HepG2 (cell line): Measurements from ENCODE around the gene SPPL3. TPM values are rescaled to one million over a fixed set of nuclear protein-coding genes. Genes with fewer than 3 reads are reported as not detected.

Experiments
- FOXK1 ChIP-seq: sonication (generic); formaldehyde crosslinking; IDR thresholded peaks from 2 replicates; pipeline ENCODE4 v1.4.0; 2020; ENCODE audit warnings: low read depth, missing genetic modification reagents, borderline replicate concordance
- KAT7 ChIP-seq: IDR thresholded peaks from 2 replicates; pipeline ENCODE4 v1.6.1; 2018; ENCODE audit warnings: borderline replicate concordance, missing compliant biosample characterization
- KDM5B ChIP-seq: sonication (generic); formaldehyde crosslinking; IDR thresholded peaks from 2 replicates; pipeline ENCODE4 v1.4.0; 2020; ENCODE audit warnings: missing genetic modification reagents, mild to moderate bottlenecking, borderline replicate concordance
- MBD4 ChIP-seq: IDR thresholded peaks from 2 replicates; pipeline ENCODE4 v1.6.1; 2012; ENCODE audit warnings: low read length, inconsistent platforms, borderline replicate concordance
- NONO ChIP-seq, 2 experiments: fragments of 450-650 bp in 1 of 2; sonication (generic) in 1 of 2; formaldehyde crosslinking in 1 of 2; IDR thresholded peaks in 1 of 2; conservative IDR thresholded peaks in 1 of 2; 2 replicates each; pipeline versions ENCODE4 v1.6.1 to v1.8.0; 2017 to 2022; ENCODE audit warnings: mild to moderate bottlenecking in 1 of 2, missing genetic modification reagents in 1 of 2, moderate library complexity in 1 of 2
- SOX13 ChIP-seq, 3 experiments: fragments of 450-650 bp in 1 of 3; sonication (generic) in 1 of 3; formaldehyde crosslinking in 1 of 3; IDR thresholded peaks in 2 of 3; conservative IDR thresholded peaks in 1 of 3; 2 replicates each; pipeline versions ENCODE4 v1.5.0 to v1.6.1; 2016 to 2020; ENCODE audit warnings: antibody characterized with exemption in 1 of 3, mild to moderate bottlenecking in 1 of 3, missing compliant biosample characterization in 1 of 3, missing genetic modification reagents in 1 of 3, moderate library complexity in 1 of 3
- ZNF3 ChIP-seq: IDR thresholded peaks from 2 replicates; pipeline ENCODE4 v1.7.0; 2017; ENCODE audit warnings: inconsistent platforms
- ZNF430 ChIP-seq: sonication (generic); formaldehyde crosslinking; IDR thresholded peaks from 2 replicates; pipeline ENCODE4 v1.9.0; 2021; ENCODE audit warnings: mild to moderate bottlenecking, missing genetic modification reagents
- ZNF607 ChIP-seq: sonication (generic); formaldehyde crosslinking; IDR thresholded peaks from 2 replicates; pipeline ENCODE4 v1.5.1; 2020; ENCODE audit warnings: missing genetic modification reagents, mild to moderate bottlenecking, borderline replicate concordance
- ZNF709 ChIP-seq: sonication (generic); formaldehyde crosslinking; IDR thresholded peaks from 2 replicates; pipeline ENCODE4 v1.5.0; 2020; ENCODE audit warnings: mild to moderate bottlenecking, missing genetic modification reagents
- ZNF746 ChIP-seq: sonication (generic); formaldehyde crosslinking; IDR thresholded peaks from 2 replicates; pipeline ENCODE4 v1.8.0; 2022; ENCODE audit warnings: mild to moderate bottlenecking, missing genetic modification reagents
- ZSCAN20 ChIP-seq: sonication (generic); formaldehyde crosslinking; IDR thresholded peaks from 2 replicates; pipeline ENCODE4 v1.4.0; 2020; ENCODE audit warnings: missing genetic modification reagents, mild to moderate bottlenecking, borderline replicate concordance
- polyA plus RNA-seq, 8 experiments: library from polyadenylated mRNA; depleted of rRNA in 3 of 8; stranded (reverse) in 7 of 8; unstranded in 1 of 8; fragments of >200 nt; fragmentation: Illumina TruSeq in 4 of 8; extraction: Trizol in 4 of 8; gene quantifications; 2 replicates each; pipeline versions ENCODE4 v1.2.1 to v1.2.3, GENCODE V29; 2011 to 2016; ENCODE audit warnings: low read depth in 4 of 8, missing spikeins in 1 of 8, mixed read lengths in 1 of 8; ENCODE audit not compliant: insufficient read depth in 1 of 8
- total RNA-seq, 5 experiments: library from RNA; depleted of rRNA; stranded (reverse); fragments of >200 nt; fragmentation: Illumina TruSeq; extraction: Trizol; gene quantifications; 2 replicates each; pipeline ENCODE4 v1.2.3, GENCODE V29; 2016; ENCODE audit warnings: low read depth in 1 of 5
- TF ChIP-seq, protein P1 (sequence below): sonication (generic); formaldehyde crosslinking; IDR thresholded peaks from 2 replicates; pipeline ENCODE4; 2020; ENCODE audit warnings: missing genetic modification reagents, mild to moderate bottlenecking, borderline replicate concordance
- TF ChIP-seq, protein P2 (sequence below): sonication (generic); formaldehyde crosslinking; IDR thresholded peaks from 2 replicates; pipeline ENCODE4 v1.5.1; 2020; ENCODE audit warnings: mild to moderate bottlenecking, moderate library complexity, missing genetic modification reagents
- TF ChIP-seq, protein P3 (sequence below): sonication (generic); formaldehyde crosslinking; IDR thresholded peaks from 2 replicates; pipeline ENCODE4 v1.4.0; 2020; ENCODE audit warnings: missing genetic modification reagents

Gene SPPL3
- total and polyA plus RNA-seq, 2 of the 13 experiments (the other 11 are each of a cell fraction or from before 2014, with no cell fraction given), result 8.9 to 9.1 TPM

DNA sequence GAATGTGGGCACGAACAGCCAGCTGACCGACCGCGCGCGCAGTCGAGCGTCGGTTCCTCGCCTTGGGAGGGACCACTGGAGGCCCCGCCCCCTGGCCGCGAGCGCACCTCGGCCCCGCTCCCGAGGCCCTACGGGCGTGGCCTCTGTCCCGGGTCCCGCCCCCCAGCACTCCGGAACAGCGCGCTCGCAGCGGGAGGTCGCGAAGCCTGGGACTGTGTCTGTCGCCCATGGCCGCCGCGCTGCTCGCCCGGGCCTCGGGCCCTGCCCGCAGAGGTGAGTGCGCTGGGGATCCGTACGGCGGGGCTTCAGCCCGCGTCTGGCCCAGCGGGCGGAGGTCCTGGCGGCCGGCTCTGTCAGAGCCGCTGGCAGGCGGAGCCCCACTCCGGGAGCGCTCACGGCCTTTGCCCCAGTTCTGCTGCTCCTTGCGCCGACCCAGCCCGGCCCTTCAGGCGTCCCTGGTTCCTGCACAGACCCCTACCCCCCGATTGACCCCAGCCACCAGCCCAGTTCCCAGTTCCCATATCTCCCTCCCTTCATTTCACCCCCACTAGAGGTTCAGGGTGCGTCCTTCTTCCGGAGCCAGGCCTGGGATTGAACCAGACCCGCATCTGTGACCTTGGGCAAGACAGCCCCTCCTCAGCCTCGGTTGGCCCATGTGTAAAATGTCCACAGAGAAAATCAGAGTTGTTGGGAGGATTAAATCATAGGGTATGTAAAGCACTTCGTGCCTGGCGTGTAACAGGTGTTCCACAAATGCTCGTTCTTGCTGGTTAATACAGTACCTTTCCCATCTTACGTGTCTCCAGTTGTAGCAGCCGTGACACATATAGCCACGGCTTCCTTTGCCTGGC, 178.3 kb downstream of the SPPL3 start, which contains the start of gene ACADS (continued):
- TF ChIP-seq ZNF709, result 0 out of 2 replicates have a peak, but pooled peaks have one; percentile 14
- no peak for TF ChIP-seq ZNF3 (CRISPR knock-in tag)
- TF ChIP-seq ZNF430 (CRISPR knock-in tag), result peak; percentile 88
- no peak for TF ChIP-seq MBD4
- TF ChIP-seq, protein P1, sequence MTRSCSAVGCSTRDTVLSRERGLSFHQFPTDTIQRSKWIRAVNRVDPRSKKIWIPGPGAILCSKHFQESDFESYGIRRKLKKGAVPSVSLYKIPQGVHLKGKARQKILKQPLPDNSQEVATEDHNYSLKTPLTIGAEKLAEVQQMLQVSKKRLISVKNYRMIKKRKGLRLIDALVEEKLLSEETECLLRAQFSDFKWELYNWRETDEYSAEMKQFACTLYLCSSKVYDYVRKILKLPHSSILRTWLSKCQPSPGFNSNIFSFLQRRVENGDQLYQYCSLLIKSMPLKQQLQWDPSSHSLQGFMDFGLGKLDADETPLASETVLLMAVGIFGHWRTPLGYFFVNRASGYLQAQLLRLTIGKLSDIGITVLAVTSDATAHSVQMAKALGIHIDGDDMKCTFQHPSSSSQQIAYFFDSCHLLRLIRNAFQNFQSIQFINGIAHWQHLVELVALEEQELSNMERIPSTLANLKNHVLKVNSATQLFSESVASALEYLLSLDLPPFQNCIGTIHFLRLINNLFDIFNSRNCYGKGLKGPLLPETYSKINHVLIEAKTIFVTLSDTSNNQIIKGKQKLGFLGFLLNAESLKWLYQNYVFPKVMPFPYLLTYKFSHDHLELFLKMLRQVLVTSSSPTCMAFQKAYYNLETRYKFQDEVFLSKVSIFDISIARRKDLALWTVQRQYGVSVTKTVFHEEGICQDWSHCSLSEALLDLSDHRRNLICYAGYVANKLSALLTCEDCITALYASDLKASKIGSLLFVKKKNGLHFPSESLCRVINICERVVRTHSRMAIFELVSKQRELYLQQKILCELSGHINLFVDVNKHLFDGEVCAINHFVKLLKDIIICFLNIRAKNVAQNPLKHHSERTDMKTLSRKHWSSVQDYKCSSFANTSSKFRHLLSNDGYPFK (CRISPR knock-in tag), result peak; percentile 29; the same call in 1 of the 2 replicates
- TF ChIP-seq, protein P2, sequence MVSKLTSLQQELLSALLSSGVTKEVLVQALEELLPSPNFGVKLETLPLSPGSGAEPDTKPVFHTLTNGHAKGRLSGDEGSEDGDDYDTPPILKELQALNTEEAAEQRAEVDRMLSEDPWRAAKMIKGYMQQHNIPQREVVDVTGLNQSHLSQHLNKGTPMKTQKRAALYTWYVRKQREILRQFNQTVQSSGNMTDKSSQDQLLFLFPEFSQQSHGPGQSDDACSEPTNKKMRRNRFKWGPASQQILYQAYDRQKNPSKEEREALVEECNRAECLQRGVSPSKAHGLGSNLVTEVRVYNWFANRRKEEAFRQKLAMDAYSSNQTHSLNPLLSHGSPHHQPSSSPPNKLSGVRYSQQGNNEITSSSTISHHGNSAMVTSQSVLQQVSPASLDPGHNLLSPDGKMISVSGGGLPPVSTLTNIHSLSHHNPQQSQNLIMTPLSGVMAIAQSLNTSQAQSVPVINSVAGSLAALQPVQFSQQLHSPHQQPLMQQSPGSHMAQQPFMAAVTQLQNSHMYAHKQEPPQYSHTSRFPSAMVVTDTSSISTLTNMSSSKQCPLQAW (CRISPR knock-in tag), result 0 out of 2 replicates have a peak, but pooled peaks have one; percentile 24
- peak; percentile 74; the same call in 1 of the 2 replicates for TF ChIP-seq KDM5B (CRISPR knock-in tag)
- TF ChIP-seq ZSCAN20 (CRISPR knock-in tag), result peak; percentile 31; the same call in 1 of the 2 replicates
- TF ChIP-seq FOXK1, result no peak
- no peak for TF ChIP-seq SOX13 (IDR thresholded peaks at IDR 0.05)
- TF ChIP-seq SOX13 (CRISPR knock-in tag; conservative IDR thresholded peaks at IDR 0.05 in 1 of 2, IDR thresholded peaks at IDR 0.05 in 1 of 2), result no peak; a peak in 1 of 4 replicates
- TF ChIP-seq, protein P3, sequence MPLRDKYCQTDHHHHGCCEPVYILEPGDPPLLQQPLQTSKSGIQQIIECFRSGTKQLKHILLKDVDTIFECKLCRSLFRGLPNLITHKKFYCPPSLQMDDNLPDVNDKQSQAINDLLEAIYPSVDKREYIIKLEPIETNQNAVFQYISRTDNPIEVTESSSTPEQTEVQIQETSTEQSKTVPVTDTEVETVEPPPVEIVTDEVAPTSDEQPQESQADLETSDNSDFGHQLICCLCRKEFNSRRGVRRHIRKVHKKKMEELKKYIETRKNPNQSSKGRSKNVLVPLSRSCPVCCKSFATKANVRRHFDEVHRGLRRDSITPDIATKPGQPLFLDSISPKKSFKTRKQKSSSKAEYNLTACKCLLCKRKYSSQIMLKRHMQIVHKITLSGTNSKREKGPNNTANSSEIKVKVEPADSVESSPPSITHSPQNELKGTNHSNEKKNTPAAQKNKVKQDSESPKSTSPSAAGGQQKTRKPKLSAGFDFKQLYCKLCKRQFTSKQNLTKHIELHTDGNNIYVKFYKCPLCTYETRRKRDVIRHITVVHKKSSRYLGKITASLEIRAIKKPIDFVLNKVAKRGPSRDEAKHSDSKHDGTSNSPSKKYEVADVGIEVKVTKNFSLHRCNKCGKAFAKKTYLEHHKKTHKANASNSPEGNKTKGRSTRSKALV (CRISPR knock-in tag), result no peak
- TF ChIP-seq ZNF746 (CRISPR knock-in tag), result 0 out of 2 replicates have a peak, but pooled peaks have one; percentile 40
- TF ChIP-seq ZNF607 (CRISPR knock-in tag), result peak; percentile 80; the same call in 1 of the 2 replicates
- TF ChIP-seq NONO (IDR thresholded peaks at IDR 0.05), result no peak
- TF ChIP-seq NONO (CRISPR knock-in tag; conservative IDR thresholded peaks at IDR 0.05), result 0 out of 2 replicates have a peak, but pooled peaks have one; percentile 35
- peak; percentile 77; the same call in 1 of the 2 replicates for TF ChIP-seq KAT7 (CRISPR knock-in tag)
